CD4-positive, alpha-beta T cell treated with Interleukin-15 for 1 hour (primary cell): ENCODE results near the gene CDC25C.
"Not testable (repeated sequence)": the region's sequence is repeated elsewhere in the genome, so short reads cannot be mapped to it uniquely, and the experiment has no call there.

Source experiments
- DNase-seq: peaks from one replicate; pipeline ENCODE4 v3.0.0-alpha.2; 2020

The CDC25C gene

DNA sequence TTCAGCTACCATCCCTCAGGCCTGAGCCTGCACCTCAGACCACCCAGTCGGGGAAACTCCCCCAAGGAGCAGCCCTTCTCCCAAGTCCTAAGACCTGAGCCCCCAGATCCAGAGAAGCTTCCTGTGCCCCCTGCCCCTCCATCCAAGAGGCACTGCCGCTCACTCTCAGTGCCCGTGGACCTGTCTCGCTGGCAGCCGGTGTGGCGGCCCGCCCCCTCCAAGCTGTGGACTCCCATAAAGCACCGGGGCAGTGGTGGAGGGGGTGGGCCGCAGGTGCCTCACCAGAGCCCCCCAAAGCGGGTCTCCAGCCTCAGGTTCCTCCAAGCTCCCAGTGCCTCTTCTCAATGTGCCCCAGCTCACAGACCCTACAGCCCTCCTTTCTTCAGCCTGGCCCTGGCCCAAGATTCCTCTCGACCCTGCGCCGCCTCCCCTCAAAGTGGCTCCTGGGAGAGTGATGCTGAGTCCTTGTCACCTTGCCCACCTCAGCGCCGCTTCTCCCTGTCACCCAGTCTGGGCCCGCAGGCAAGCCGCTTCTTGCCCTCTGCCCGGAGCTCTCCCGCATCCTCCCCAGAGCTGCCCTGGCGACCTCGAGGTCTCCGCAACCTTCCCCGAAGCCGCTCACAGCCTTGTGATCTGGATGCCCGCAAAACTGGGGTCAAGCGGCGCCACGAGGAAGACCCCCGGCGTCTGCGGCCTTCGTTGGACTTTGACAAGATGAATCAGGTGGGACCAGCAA lies 13.5 kb upstream of the CDC25C start:
- DNase-seq: no peak

DNA sequence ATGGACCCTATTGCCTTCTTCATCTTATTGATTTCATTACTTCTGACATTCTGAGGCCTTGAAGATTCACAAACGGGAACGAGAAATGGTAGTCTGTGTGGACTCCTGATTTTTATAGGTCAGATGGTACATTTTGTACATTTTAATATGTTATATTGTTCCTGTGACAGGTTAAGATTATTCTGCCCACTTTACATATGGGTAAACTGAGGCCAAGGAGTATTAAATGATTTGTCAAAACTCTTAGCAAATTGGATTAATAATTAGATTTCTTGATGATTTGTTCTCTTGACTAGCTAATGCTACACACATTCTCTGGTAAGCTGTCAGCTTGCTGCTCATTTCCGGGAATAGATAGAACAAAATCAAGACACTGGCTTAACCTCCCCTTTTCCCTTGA lies 8.4 kb upstream of the CDC25C start:
- DNase-seq: no peak

DNA sequence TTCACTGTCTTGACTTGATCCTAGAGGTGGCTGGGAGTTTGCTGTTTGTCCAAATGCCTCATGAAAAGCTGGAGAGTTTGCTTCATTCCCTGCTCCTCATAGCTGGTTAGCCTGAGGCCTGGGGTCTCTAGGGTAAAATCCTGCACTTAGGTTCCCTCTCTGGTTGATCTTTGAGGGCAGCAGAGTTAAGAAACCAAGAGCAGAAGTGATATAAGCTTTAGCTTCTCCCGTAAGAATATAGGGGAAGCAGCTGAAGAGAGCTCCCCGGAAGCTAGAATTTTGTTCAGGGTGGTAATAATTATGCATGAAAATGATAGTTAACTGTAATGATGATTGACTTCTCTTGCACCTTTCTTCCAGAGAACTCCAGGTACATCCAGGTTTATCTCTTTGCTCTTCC lies 7.9 kb upstream of the CDC25C start:
- DNase-seq: no peak

- no peak for DNase-seq
Observed at GRCh38 chr5:138339091-138339456, 7.5 kb upstream of the CDC25C start.

- DNase-seq: no peak
Observed at GRCh38 chr5:138338411-138339090, 6.9 kb upstream of the CDC25C start.

GRCh38 chr5:138337685-138338410 lies 6.2 kb upstream of the CDC25C start, which contains the start of gene FAM53C:
FAM53C (plus strand) TSS chr5:138338266; CDS start chr5:138341336, 3,070 bp downstream.
- DNase-seq: peak; percentile 93

- peak; percentile 82 for DNase-seq
Observed at GRCh38 chr5:138336952-138337684, 5.5 kb upstream of the CDC25C start.

DNA sequence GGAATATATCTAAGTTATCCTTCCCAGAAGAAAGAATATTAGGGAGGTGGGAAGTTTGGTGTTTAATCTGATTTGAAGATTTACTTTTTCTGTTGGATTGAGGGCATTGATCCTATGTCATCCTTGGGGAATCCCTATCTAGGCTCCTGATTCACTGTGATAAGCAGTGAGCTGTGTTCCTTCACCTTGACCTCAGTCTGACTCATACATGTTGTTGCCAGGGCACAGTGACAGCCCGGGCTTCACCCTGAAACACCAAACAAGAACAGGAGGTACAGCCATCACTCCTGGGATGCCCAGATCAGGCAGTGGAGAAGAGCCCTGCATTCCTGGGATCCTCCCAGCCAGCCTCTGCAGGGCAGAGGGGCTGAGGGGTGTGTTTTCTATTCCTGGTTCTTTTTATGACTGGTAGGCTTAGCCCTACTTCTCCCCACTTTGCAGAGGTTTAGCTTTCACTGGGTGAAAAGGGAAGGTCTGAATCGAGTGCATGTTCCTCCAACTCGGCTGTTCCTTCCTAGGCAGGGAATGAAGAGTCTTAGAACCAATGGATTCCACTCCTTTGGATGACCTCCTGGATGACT lies 3.4 kb upstream of the CDC25C start:
- DNase-seq: no peak

DNA sequence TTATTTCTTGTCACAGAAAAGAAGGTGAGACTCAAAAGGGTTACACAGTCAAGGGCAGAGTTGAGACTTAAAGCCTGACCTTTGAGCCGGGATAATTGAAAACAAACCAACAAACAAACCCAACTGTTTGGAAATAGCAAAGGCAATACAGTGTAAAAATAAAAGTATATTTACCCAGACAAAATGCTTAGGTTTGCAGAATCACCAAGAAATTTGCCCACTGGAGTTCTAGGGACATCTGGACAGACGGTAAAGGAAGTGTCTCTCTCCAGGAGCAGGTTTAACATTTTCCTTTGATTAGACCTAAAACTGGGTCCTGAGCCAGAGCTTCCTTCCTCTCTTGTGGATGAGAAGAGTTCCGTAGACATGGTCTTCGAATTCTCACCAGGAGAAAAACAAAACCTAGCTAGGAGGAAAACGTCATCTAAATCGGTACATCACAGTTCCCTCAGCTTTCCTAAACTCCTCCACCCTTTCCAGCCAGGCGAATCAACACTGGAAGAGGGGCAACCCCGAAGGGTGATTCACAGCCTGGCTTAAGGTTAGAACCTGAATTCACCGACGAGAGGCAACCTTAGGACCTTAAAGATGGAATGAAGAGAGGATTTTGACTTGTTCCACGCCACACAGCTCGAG lies 673 bp downstream of the CDC25C start:
- no peak for DNase-seq

- not testable (repeated sequence) for DNase-seq
Observed at GRCh38 chr5:138318211-138318610, 13.4 kb downstream of the CDC25C start.

- no peak for DNase-seq
Observed at GRCh38 chr5:138316355-138316754, 15.2 kb downstream of the CDC25C start.

DNA sequence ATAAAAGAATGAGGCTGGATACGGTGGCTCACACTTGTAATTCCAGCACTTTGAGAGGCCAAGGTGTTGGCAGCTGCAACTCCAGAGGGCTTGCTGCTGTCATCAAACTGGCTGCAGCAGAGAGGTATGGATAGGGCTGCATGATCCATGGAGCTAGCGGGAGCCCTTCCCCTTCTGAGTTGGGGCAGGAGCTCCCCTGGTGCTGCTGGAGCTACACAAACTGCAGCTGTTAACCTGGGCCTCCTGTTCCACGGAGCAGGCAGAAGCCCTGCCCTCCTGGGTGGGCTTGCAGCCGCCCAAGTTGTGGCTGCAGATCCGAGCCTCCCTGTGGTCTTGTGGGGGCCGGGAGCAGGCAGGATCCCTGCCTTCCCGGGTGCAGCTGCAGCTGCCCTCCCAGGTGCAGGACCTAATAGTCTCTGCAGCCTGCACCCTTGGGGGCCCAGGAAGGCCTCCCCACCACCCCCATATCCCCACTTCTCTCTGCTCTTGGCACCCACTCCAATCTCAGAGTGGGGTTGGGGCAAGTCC lies 15.8 kb downstream of the CDC25C start:
- DNase-seq: no peak

DNA sequence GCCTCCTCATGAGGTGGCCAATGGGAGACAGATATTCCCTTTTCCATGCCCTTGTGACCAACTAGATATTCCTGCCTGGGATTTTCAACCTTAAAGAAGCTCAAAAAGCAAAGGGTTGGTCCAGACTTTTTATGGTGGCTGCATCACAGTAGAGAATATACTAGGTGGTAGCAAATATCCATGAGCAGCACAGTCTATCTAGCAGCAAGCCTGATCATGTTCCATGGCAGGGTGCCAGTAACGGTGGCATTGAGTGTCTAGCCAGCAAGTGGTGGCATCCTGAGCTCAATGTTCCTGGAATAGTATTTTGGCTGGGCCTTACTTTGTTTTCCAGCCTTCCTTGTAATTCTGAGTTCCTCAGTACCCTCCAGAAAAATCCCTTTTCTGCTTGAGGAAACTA lies 25.8 kb downstream of the CDC25C start:
- no peak for DNase-seq

DNA sequence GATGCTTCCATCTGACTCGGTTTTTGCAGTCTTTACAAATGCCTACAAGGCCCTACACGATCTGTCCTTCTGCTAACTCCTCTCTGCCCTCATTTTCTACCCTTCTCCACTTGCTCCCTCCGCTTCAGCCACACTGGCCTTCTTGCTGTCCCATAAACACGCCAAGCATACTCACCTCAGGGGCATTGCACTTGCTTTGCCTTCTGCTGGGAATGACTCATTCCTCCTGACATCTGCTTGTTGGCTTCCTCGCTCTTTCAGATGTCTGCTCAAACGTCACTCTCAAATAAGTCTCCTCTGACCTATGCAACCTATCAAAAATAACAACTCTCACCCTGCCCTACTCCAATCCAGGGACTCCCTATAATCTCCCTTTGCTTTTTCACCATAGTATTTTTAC lies 28.2 kb downstream of the CDC25C start:
- DNase-seq: no peak

DNA sequence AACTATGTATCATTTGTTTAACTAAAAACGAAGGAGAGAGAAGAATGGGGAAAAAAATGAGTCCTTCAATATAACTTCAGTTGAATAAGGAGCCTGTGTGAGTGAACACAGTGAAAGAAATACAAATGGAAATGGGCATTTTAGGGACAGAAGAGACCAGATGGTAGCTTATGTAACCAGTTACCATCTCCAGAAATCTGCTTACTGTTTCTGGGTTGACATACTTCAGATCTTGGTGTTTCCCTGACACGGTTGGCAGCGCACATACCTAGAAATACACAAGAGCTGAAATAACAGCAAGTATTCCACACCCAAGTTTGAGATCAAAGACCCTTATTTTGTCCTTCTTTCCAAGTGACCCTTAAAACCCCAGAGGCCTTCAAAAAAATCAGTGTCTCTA lies 42.3 kb downstream of the CDC25C start:
- no peak for DNase-seq

GRCh38 chr5:138287246-138287645 lies 44.4 kb downstream of the CDC25C start:
- DNase-seq: no peak

DNA sequence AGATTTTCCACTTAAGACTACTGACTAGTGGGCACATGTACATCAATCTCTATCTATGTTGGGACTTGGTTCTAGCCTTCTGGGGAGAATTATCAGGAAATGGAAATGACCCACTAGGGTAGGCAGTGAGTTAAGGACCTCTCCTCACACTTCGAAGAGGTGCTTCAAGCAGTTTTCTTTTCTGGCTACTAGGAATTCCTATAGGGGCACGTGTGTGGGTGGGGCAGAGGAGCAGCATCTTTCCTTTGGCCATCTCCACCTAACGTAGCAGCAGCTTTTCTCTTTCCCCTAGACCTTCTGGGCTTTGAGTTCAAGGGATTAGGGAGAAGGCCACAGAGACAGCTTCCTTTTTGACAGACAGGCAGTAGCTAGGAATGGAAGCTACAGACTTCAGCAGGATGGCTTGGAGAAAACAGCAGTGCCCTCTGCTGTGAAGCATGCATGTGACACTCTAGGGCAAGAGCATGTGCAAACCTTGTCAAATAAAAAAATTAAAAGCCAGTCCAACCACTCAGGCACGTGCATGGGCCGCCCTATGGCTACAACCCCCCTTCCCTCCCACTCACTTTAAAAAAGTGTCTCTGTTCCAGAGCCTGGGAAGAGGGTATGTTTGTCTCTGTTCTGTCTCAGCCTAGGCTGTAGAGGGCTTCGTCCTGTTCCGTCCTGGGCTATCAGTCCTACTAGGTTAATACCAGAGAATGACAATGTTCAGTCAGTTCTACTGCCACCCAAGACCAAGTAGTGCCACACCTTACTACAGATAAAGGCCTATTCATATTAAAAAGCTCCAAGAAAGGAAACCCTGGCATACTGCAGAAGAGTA lies 48.5 kb downstream of the CDC25C start:
- no peak for DNase-seq

DNA sequence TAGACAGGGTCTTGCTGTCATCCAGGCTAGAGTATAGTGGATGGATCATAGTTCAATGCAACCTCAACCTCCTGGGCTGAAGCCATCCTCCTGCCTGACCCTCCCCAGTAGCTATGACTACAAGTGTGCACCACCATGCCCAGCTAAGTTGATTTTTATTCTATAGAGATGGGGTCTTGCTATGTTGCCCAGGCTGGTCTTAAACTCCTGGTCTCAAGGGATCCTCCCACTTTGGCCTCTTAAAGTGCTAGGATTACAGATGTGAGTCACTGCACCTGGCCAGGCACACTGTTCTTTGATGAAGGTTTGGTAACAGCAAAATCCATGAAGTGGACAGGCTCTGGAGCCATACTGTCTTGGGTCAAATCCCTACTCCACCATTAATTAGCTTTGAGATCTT lies 50.7 kb downstream of the CDC25C start:
- no peak for DNase-seq

DNA sequence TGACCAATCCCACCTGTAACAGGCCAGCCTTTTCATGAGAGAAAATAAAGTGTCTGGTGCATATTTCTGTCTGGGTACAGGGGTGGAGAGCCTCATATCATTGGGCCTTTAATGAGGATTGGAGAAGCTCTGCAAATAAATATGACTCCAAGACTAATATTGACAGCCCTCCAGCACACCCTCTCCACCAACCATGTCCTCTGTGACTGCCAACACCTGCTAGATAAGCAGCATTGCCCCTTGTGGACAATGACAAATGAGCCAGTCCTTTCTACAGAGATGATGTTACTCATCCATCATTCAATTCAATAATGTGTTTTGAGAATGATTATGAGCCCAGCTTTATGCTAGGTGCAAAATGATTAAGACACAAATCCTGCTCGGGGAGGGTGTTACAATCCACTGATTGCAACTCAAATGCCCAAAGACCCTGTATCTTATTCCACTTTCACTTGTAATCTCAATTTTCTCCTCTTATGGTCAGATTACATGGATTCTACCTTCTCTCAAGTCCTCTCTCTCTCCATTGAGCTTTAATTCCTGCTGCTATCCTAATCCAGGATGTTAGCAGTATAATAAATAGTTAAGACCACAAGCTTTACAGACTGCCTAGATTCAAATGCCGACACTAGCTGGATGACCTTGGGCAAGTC lies 55.1 kb downstream of the CDC25C start:
- DNase-seq: no peak

DNA sequence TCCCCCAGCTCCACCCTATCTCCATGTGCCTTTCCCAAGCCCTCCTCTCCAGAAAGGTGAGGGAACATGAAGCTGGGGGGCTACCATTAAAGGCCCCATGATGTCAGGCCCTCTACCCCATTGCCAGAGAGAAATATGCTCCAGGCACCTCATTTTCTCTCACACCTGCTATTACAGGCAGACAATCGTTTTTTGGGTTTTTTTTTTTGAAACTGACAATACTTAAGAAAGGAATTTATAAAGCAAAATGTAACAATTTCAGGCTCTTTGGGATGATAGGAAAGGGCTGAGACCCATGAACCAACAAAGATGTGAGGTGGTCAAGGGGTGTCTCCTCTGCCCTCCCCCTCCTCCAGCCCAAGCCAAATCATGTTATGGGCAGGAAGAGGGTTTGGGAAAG lies 55.7 kb downstream of the CDC25C start:
- DNase-seq: no peak

DNA sequence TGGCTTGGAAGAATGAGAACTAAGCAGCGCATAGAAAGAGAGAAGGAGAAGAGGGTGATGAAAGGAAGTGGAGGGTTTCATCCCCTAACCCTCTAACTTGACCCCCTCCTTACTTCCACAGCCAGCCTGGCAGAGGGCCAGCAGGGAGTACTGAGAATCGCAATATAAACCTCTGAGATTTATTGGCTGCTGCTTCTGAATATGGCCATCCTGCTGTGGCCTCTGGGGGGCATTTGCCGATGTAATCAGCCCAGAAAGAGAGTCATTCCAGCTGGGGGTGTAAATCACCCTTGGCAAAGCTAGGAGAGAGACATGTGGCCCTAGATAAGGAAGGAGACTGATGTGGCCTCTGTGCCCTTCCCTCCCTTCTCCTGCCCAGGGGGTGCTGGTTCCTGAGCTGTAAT lies 56.2 kb downstream of the CDC25C start:
- no peak for DNase-seq
